Mesothelial cell of epicardium (in vitro differentiated cells): ENCODE data around the gene TYRO3. TPM values are rescaled to one million over a fixed set of nuclear protein-coding genes. Genes with fewer than 3 reads are reported as not detected.

Source experiments
- DNase-seq, 2 experiments: peaks; one replicate each; pipeline ENCODE4 v3.0.0; 2021; ENCODE audit warnings: low spot score in 2 of 2; ENCODE audit not compliant: unreplicated experiment in 2 of 2
- H3K27ac Mint-ChIP-seq: 2 replicates; pipeline ENCODE4 v1.8.0; 2021; ENCODE audit warnings: mixed read lengths
- H3K27me3 Mint-ChIP-seq: 2 replicates; pipeline ENCODE4 v1.8.0; 2021; ENCODE audit warnings: low read depth, mixed read lengths
- H3K36me3 Mint-ChIP-seq: 2 replicates; pipeline ENCODE4 v1.8.0; 2021; ENCODE audit warnings: mixed read lengths
- H3K4me1 Mint-ChIP-seq: 2 replicates; pipeline ENCODE4 v1.8.0; 2021; ENCODE audit warnings: mixed read lengths
- H3K4me3 Mint-ChIP-seq: 2 replicates; pipeline ENCODE4 v1.8.0; 2021; ENCODE audit warnings: mild to moderate bottlenecking, moderate library complexity, mixed read lengths
- H3K9me3 Mint-ChIP-seq: 2 replicates; pipeline ENCODE4 v1.8.0; 2021; ENCODE audit warnings: mixed read lengths
- CTCF ChIP-seq: fragments of 200-600 bp; sonication (generic); IDR thresholded peaks from one replicate; pipeline ENCODE4 v1.5.0; 2021; ENCODE audit warnings: antibody characterized with exemption; ENCODE audit not compliant: unreplicated experiment
- total RNA-seq: library from RNA; stranded (reverse); gene quantifications from 3 replicates; pipeline ENCODE4 v1.2.1, GENCODE V29; 2021

Gene TYRO3
- total RNA-seq: 94.4 to 104 TPM (median 95.8 TPM) in 3 replicates

DNA sequence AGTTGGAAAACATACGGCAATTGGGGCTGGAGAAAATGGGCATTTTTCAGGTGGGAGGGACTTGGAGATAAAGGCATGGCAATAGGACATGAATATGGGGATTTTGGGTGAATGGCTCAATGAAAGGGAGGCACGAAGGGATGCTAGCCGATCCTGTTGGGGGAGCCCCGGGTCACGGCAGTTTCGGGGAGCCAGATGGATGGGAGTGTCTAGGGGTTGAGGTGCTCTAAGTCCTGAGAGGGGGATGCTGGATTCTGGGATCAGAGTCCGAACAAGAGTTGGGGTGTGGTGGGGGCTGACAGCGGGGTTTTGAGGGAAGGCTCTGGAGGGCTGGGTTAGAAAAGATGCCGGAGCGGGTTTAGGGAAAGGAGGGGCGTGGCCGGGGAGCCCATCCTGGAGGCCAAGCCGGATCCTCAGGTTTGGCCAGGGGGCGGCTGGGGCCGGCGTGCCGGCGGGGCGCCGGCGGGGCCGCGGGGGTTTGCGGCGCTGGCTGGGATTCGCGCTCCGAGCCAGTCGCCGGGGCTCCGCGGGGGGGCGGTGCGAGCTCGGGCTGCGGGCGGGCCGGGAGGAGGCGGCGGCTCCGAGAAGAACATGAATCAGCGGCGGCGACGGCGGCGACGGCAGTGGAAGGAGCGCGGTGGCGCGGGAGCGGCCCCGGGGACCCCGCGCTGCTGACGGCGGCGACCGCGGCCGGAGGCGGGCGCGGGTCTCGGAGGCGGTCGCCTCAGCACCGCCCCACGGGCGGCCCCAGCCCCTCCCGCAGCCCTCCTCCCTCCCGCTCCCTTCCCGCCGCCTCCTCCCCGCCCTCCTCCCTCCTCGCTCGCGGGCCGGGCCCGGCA, at the start of gene TYRO3:
Gene TYRO3, plus strand, starts transcription at position 813 of the 839 bp plus-strand sequence. CDS start 46 bp downstream, outside the sequence.
- peak; percentile 66 to 75 for DNase-seq
- H3K9me3 Mint-ChIP-seq: no peaks in the 10 kb centered on the region
- no peaks in the 10 kb centered on the region for H3K27me3 Mint-ChIP-seq
- H3K4me1 Mint-ChIP-seq: peaks cover 58% of the 10 kb centered on the region
- TF ChIP-seq CTCF: no peak
- H3K27ac Mint-ChIP-seq: peak within 1 kb of the TSS; percentile 94
- H3K4me3 Mint-ChIP-seq: peak within 1 kb of the TSS; percentile 83
- no peaks in the 10 kb centered on the region for H3K36me3 Mint-ChIP-seq

- Mint-ChIP-seq H3K4me1 (peaks cover 20% of the 10 kb centered on the region), H3K27me3 (peaks cover 78% of the 10 kb centered on the region), H3K4me3 (peak overlapping the region; percentile 41), H3K9me3 (no peaks in the 10 kb centered on the region), H3K36me3 (no peaks in the 10 kb centered on the region), H3K27ac (no peak overlapping the region)
- TF ChIP-seq CTCF: no peak
- DNase-seq: no peak
These were observed 48.3 kb upstream of the TYRO3 start for GRCh38 chr15:41510728-41511127.

GRCh38 chr15:41511331-41511898, 47.6 kb upstream of the TYRO3 start:
- DNase-seq: no peak
- H3K9me3 Mint-ChIP-seq: no peaks in the 10 kb centered on the region
- peaks cover 2% of the 10 kb centered on the region for H3K36me3 Mint-ChIP-seq
- peaks cover 20% of the 10 kb centered on the region for H3K4me1 Mint-ChIP-seq
- H3K4me3 Mint-ChIP-seq: no peak overlapping the region
- peaks cover 72% of the 10 kb centered on the region for H3K27me3 Mint-ChIP-seq
- H3K27ac Mint-ChIP-seq: no peak overlapping the region
- no peak for TF ChIP-seq CTCF

- Mint-ChIP-seq H3K4me1 (peaks cover 20% of the 10 kb centered on the region), H3K27me3 (peaks cover 66% of the 10 kb centered on the region), H3K4me3 (peak overlapping the region; percentile 69), H3K27ac (no peak overlapping the region), H3K9me3 (no peaks in the 10 kb centered on the region), H3K36me3 (peaks cover 8% of the 10 kb centered on the region)
- TF ChIP-seq CTCF: no peak
- DNase-seq: no peak
These were observed 47.1 kb upstream of the TYRO3 start for GRCh38 chr15:41511899-41512369.

DNA sequence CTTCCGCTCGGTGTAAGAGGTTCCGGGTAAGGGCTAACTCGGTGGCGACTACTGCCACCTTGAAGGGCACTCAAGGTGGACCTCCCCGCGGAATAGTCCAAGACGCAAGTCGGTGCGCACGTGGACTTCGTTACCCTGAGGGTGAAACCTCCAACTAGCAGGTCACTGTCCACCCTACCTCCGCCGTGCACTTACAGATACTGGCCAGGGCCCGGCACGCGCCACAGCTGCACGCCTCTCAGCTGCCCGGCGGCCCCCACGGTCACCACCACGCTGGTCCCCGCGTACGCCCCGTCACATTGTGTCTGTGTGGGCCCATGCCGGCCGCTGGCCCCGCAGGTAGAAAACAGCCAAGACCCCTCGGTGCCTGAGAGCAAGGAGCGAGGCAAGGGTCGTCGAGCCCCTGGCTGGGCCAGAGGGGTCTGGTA, 46.5 kb upstream of the TYRO3 start:
- no peak for TF ChIP-seq CTCF
- Mint-ChIP-seq H3K36me3 (peaks cover 12% of the 10 kb centered on the region), H3K27me3 (peaks cover 60% of the 10 kb centered on the region), H3K4me1 (peaks cover 20% of the 10 kb centered on the region), H3K4me3 (peak overlapping the region; percentile 69), H3K9me3 (no peaks in the 10 kb centered on the region), H3K27ac (no peak overlapping the region)
- no peak for DNase-seq
